Body of pancreas (tissue), 4 donors: ENCODE data around the gene ALG5. TPM values are rescaled to one million over a fixed set of nuclear protein-coding genes. Genes with fewer than 3 reads are reported as not detected.

ENCODE experiments used
- ATAC-seq: fragments of 150-250 bp; one replicate; pipeline ENCODE4 v1.9.1; 2016
- DNase-seq, 4 donors: peaks; one replicate each; pipeline ENCODE4 v3.0.0-alpha.2; 2019
- H3K27ac ChIP-seq, 4 donors: fragments of 200-600 bp; sonication (generic); 1 replicate in 3 of 4; 2 replicates in 1 of 4; pipeline versions ENCODE4 v1.5.1 to v1.6.1; 2016 to 2019; ENCODE audit warnings: mild to moderate bottlenecking in 1 of 4, mixed read lengths in 1 of 4, moderate library complexity in 1 of 4
- H3K27me3 ChIP-seq, 2 donors: fragments of 200-600 bp; sonication (generic); one replicate each; pipeline ENCODE4 v1.6.0; 2016; ENCODE audit warnings: mild to moderate bottlenecking in 1 of 2
- H3K36me3 ChIP-seq, 2 donors: fragments of 200-600 bp; sonication (generic); replicated peaks in 1 of 2; 2 replicates each; pipeline ENCODE4 v1.5.1; 2016; ENCODE audit warnings: low read depth in 2 of 2; ENCODE audit not compliant: insufficient read depth in 1 of 2
- H3K4me1 ChIP-seq: fragments of 200-600 bp; sonication (generic); one replicate; pipeline ENCODE4 v1.6.0; 2016
- H3K4me3 ChIP-seq, 2 donors: fragments of 200-600 bp; sonication (generic); 1 replicate in 1 of 2; 2 replicates in 1 of 2; pipeline ENCODE4 v1.5.1; 2016 to 2019
- H3K9me3 ChIP-seq, 3 donors: fragments of 200-600 bp; sonication (generic); 1 replicate in 2 of 3; 2 replicates in 1 of 3; pipeline ENCODE4 v1.5.1; 2016
- POLR2A ChIP-seq, 3 donors: fragments of 450-650 bp; IDR thresholded peaks; one replicate each; pipeline ENCODE4 v1.6.1; 2016; ENCODE audit warnings: antibody characterized with exemption in 3 of 3, mild to moderate bottlenecking in 2 of 3
- WGBS, 2 donors: methylation state at CpG; one replicate each; pipeline ENCODE4 v1.1.5; 2017; 5-methylcytosine and 5-hydroxymethylcytosine counted together
- intact Hi-C: fragments of 100-400 bp; cut with DNase I; formaldehyde crosslinking; loops from one replicate; pipeline ENCODE4 v1.15.1; 2023
- total RNA-seq, 2 donors: library from RNA; depleted of rRNA; stranded (reverse); fragments of >200 nt; gene quantifications; one replicate each; pipeline ENCODE4 v1.1.0, GENCODE V29; 2016
- TF ChIP-seq, protein P1 (sequence below), 7 experiments: fragments of 450-650 bp in 4 of 7; fragments of 200-600 bp in 3 of 7; sonication (generic) in 3 of 7; IDR thresholded peaks; one replicate each; pipeline ENCODE4 v1.5.1; 2016 to 2019; ENCODE audit warnings: antibody characterized with exemption in 7 of 7

The ALG5 gene
- total RNA-seq, 2 donors from 2014 or later, result 35.3 to 46.7 TPM

GRCh38 chr13:36915896-36916640, 83.1 kb downstream of the ALG5 start:
- WGBS, 2 donors, result 76 to 87% methylated on average over 6 of the region's 6 CpGs
- TF ChIP-seq, protein P1, sequence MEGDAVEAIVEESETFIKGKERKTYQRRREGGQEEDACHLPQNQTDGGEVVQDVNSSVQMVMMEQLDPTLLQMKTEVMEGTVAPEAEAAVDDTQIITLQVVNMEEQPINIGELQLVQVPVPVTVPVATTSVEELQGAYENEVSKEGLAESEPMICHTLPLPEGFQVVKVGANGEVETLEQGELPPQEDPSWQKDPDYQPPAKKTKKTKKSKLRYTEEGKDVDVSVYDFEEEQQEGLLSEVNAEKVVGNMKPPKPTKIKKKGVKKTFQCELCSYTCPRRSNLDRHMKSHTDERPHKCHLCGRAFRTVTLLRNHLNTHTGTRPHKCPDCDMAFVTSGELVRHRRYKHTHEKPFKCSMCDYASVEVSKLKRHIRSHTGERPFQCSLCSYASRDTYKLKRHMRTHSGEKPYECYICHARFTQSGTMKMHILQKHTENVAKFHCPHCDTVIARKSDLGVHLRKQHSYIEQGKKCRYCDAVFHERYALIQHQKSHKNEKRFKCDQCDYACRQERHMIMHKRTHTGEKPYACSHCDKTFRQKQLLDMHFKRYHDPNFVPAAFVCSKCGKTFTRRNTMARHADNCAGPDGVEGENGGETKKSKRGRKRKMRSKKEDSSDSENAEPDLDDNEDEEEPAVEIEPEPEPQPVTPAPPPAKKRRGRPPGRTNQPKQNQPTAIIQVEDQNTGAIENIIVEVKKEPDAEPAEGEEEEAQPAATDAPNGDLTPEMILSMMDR (IDR thresholded peaks at IDR 0.05), result no peak
- no peak for TF ChIP-seq POLR2A (IDR thresholded peaks at IDR 0.05)
- intact Hi-C loops, result no loop called here
- Histone ChIP-seq H3K4me1 (peaks cover 14% of the 10 kb centered on the region), H3K36me3 (no peaks in the 10 kb centered on the region), H3K27ac (no peak overlapping the region), H3K4me3 (no peak overlapping the region), H3K27me3 (no peaks in the 10 kb centered on the region), H3K9me3 (no peaks in the 10 kb centered on the region)
- DNase-seq (no peak), ATAC-seq (no peak)

DNA sequence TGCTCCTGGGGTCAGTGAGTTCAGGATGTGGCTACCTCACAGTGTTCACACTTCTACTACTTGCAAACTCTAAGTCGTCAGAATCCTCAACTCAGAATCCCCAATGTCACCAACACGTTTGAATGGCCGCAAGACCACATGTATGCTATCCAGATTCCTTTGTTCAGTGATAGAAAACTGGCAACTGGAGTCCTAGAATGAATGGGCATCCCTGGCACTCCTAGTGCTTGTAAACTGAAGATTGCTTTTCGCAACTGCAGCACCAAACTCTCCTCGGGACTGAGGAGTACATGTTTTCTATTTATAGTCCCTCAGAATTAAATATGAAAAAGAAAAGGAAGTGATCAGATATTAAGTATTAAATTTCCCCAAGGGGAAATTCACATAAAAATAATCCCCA, 84.0 kb downstream of the ALG5 start:
- DNase-seq (no peak), ATAC-seq (no peak)
- Histone ChIP-seq H3K9me3 (no peaks in the 10 kb centered on the region), H3K4me1 (peaks cover 10% of the 10 kb centered on the region), H3K4me3 (no peak overlapping the region), H3K36me3 (no peaks in the 10 kb centered on the region), H3K27ac (no peak overlapping the region), H3K27me3 (no peaks in the 10 kb centered on the region)
- WGBS, 2 donors, result 65 to 70% methylated on average over 5 of the region's 5 CpGs
- intact Hi-C loops, result no loop called here
- no peak for TF ChIP-seq POLR2A (IDR thresholded peaks at IDR 0.05)
- TF ChIP-seq, protein P1 (IDR thresholded peaks at IDR 0.05), result no peak

- 78 to 80% methylated on average over 4 of the region's 4 CpGs for WGBS, 2 donors
Measured at GRCh38 chr13:36914648-36915047, 84.5 kb downstream of the ALG5 start.

GRCh38 chr13:36913463-36913862, 85.7 kb downstream of the ALG5 start:
- TF ChIP-seq, protein P1 (IDR thresholded peaks at IDR 0.05), result no peak
- TF ChIP-seq POLR2A (IDR thresholded peaks at IDR 0.05), result no peak
- ATAC-seq (no peak), DNase-seq (no peak)
- no peaks in the 10 kb centered on the region for H3K36me3 ChIP-seq
- H3K27me3 ChIP-seq, result no peaks in the 10 kb centered on the region
- H3K4me3 ChIP-seq, result no peak overlapping the region
- H3K4me1 ChIP-seq, result no peaks in the 10 kb centered on the region
- H3K9me3 ChIP-seq, result no peaks in the 10 kb centered on the region
- intact Hi-C loops, result no loop called here
- no peak overlapping the region for H3K27ac ChIP-seq

More at GRCh38 chr13:36914648-36915047, 84.5 kb downstream of the ALG5 start:
- H3K27ac ChIP-seq, result no peak overlapping the region
- H3K9me3 ChIP-seq, result no peaks in the 10 kb centered on the region
- H3K4me3 ChIP-seq, result no peak overlapping the region
- ATAC-seq (no peak), DNase-seq (no peak)
- H3K27me3 ChIP-seq, result no peaks in the 10 kb centered on the region
- TF ChIP-seq POLR2A (IDR thresholded peaks at IDR 0.05), result no peak
- TF ChIP-seq, protein P1 (IDR thresholded peaks at IDR 0.05), result no peak
- H3K36me3 ChIP-seq, result no peaks in the 10 kb centered on the region
- intact Hi-C loops, result no loop called here
- H3K4me1 ChIP-seq, result peaks cover 10% of the 10 kb centered on the region

DNA sequence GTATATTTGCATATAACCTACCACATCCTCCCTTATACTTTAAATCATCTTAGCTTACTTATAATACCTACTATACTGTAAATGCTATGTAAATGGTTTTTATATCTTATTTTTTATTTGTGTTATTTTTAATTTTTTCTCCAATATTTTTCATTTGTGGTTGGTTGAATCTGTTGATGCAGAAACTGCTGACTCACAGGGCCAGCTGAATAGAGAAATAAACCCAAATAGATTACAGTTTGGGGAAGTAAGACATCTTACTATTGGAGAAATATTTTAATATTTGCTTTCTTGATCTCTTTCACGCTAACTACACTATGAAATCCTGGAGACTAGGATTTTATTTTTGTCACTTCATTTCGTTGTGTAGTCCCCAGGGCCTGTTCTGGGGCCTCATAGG, 86.2 kb downstream of the ALG5 start:
- Histone ChIP-seq H3K36me3 (no peaks in the 10 kb centered on the region), H3K9me3 (no peaks in the 10 kb centered on the region), H3K4me1 (no peaks in the 10 kb centered on the region), H3K27me3 (no peaks in the 10 kb centered on the region), H3K4me3 (no peak overlapping the region), H3K27ac (no peak overlapping the region)
- DNase-seq (no peak), ATAC-seq (no peak)
- no peak for TF ChIP-seq POLR2A (IDR thresholded peaks at IDR 0.05)
- TF ChIP-seq, protein P1 (IDR thresholded peaks at IDR 0.05), result no peak
- intact Hi-C loops, result no loop called here
- 62 to 66% methylated on average over 2 of the region's 2 CpGs for WGBS, 2 donors
